NCI-H2107 (cell line): ENCODE measurements around the gene PLEKHG3.

Experiments used
- DNase-seq: peaks from one replicate; lab custom pipeline; 2025; lab: John Stamatoyannopoulos, UW

Gene PLEKHG3

GRCh38 chr14:64764641-64765520, 60.7 kb downstream of the PLEKHG3 start:
- DNase-seq = peak; percentile 51

GRCh38 chr14:64765740-64766302, 61.6 kb downstream of the PLEKHG3 start:
- no peak for DNase-seq

- no peak for DNase-seq
Observed at GRCh38 chr14:64766430-64767151, 62.4 kb downstream of the PLEKHG3 start.

GRCh38 chr14:64767215-64767964, 63.2 kb downstream of the PLEKHG3 start:
- DNase-seq = no peak

- DNase-seq = no peak
Observed at GRCh38 chr14:64768401-64769095, 64.3 kb downstream of the PLEKHG3 start.

GRCh38 chr14:64769096-64770020, 65.1 kb downstream of the PLEKHG3 start:
- no peak for DNase-seq

- DNase-seq = no peak
Observed at GRCh38 chr14:64770751-64771150, 66.5 kb downstream of the PLEKHG3 start.

GRCh38 chr14:64771161-64771560, 66.9 kb downstream of the PLEKHG3 start:
- no peak for DNase-seq

GRCh38 chr14:64772397-64772950, 68.2 kb downstream of the PLEKHG3 start:
- no peak for DNase-seq

GRCh38 chr14:64773046-64773445, 68.8 kb downstream of the PLEKHG3 start:
- no peak for DNase-seq

- no peak for DNase-seq
Observed at GRCh38 chr14:64773577-64773976, 69.4 kb downstream of the PLEKHG3 start.

GRCh38 chr14:64774272-64774671, 70.0 kb downstream of the PLEKHG3 start:
- no peak for DNase-seq

- DNase-seq = no peak
Observed at GRCh38 chr14:64775081-64775777, 71.0 kb downstream of the PLEKHG3 start.

GRCh38 chr14:64777461-64777860, 73.2 kb downstream of the PLEKHG3 start:
- no peak for DNase-seq

- DNase-seq = no peak
Observed at GRCh38 chr14:64778104-64778754, 74.0 kb downstream of the PLEKHG3 start.

- no peak for DNase-seq
Observed at GRCh38 chr14:64779472-64779871, 75.2 kb downstream of the PLEKHG3 start.

- DNase-seq = no peak
Observed at GRCh38 chr14:64782196-64782595, 78.0 kb downstream of the PLEKHG3 start.

- DNase-seq = no peak
Observed at GRCh38 chr14:64784006-64784405, 79.8 kb downstream of the PLEKHG3 start.
